Ascending aorta (tissue), 2 donors: ENCODE measurements around the gene CD3G. TPM values are rescaled to one million over a fixed set of nuclear protein-coding genes. Genes with fewer than 3 reads are reported as not detected.

Experiments used
- DNase-seq, 2 donors: peaks; one replicate each; pipeline ENCODE4 v3.0.0-alpha.2; 2019; ENCODE audit warnings: low spot score in 2 of 2
- H3K27ac ChIP-seq, 2 donors: fragments of 200-600 bp; sonication (generic); one replicate each; pipeline ENCODE4 v1.5.1; 2016 to 2017; ENCODE audit warnings: mild to moderate bottlenecking in 1 of 2
- H3K27me3 ChIP-seq: fragments of 200-600 bp; sonication (generic); one replicate; pipeline ENCODE4 v1.5.1; 2017
- H3K36me3 ChIP-seq, 2 donors: fragments of 200-600 bp; sonication (generic); one replicate each; pipeline ENCODE4 v1.5.1; 2016
- H3K4me1 ChIP-seq, 2 donors: fragments of 200-600 bp; sonication (generic); one replicate each; pipeline ENCODE4 v1.5.1; 2016 to 2017; ENCODE audit warnings: mild to moderate bottlenecking in 1 of 2
- H3K4me3 ChIP-seq, 2 donors: fragments of 200-600 bp; sonication (generic); one replicate each; pipeline ENCODE4 v1.5.1; 2016 to 2017; ENCODE audit warnings: mild to moderate bottlenecking in 1 of 2
- H3K9me3 ChIP-seq, 2 donors: fragments of 200-600 bp; sonication (generic); one replicate each; pipeline ENCODE4 v1.5.1; 2016
- CTCF ChIP-seq, 3 experiments: fragments of 200-600 bp in 2 of 3; fragments of 450-650 bp in 1 of 3; sonication (generic) in 2 of 3; IDR thresholded peaks; one replicate each; pipeline ENCODE4 v1.5.1; 2016 to 2019; ENCODE audit warnings: antibody characterized with exemption in 3 of 3, mild to moderate bottlenecking in 1 of 3, moderate library complexity in 1 of 3
- intact Hi-C: fragments of 100-400 bp; cut with DNase I; formaldehyde crosslinking; loops from one replicate; pipeline ENCODE4 v1.15.1; 2023
- total RNA-seq: library from RNA; depleted of rRNA; stranded (reverse); fragments of >200 nt; gene quantifications from one replicate; pipeline ENCODE4 v1.1.0, GENCODE V29; 2016

Gene CD3G
- total RNA-seq, 1 donor from 2014 or later = not detected

GRCh38 chr11:118318581-118319336, 25.4 kb upstream of the CD3G start:
- H3K4me3 ChIP-seq = no peak overlapping the region
- no peak for TF ChIP-seq CTCF (IDR thresholded peaks at IDR 0.05)

GRCh38 chr11:118319337-118319707, 24.8 kb upstream of the CD3G start:
- H3K4me1 ChIP-seq = no peaks in the 10 kb centered on the region
- no peak overlapping the region for H3K27ac ChIP-seq
- intact Hi-C loops = no loop called here
- no peak for TF ChIP-seq CTCF (IDR thresholded peaks at IDR 0.05)
- H3K4me3 ChIP-seq = no peak overlapping the region
- H3K36me3 ChIP-seq = no peaks in the 10 kb centered on the region
- no peaks in the 10 kb centered on the region for H3K9me3 ChIP-seq
- no peak for DNase-seq
- no peaks in the 10 kb centered on the region for H3K27me3 ChIP-seq

More at GRCh38 chr11:118318581-118319336, 25.4 kb upstream of the CD3G start:
- no peak for DNase-seq
- Histone ChIP-seq H3K27ac (no peak overlapping the region), H3K27me3 (no peaks in the 10 kb centered on the region), H3K36me3 (no peaks in the 10 kb centered on the region), H3K9me3 (no peaks in the 10 kb centered on the region), H3K4me1 (no peaks in the 10 kb centered on the region)
- intact Hi-C loops = no loop called here

GRCh38 chr11:118320515-118320914, 23.6 kb upstream of the CD3G start:
- Histone ChIP-seq H3K4me3 (no peak overlapping the region), H3K36me3 (no peaks in the 10 kb centered on the region), H3K4me1 (no peaks in the 10 kb centered on the region), H3K27me3 (no peaks in the 10 kb centered on the region), H3K27ac (no peak overlapping the region), H3K9me3 (no peaks in the 10 kb centered on the region)
- TF ChIP-seq CTCF (IDR thresholded peaks at IDR 0.05) = no peak
- intact Hi-C loops = no loop called here
- DNase-seq = no peak

- H3K4me3 ChIP-seq = no peak overlapping the region
- H3K4me1 ChIP-seq = no peaks in the 10 kb centered on the region
- H3K27ac ChIP-seq = no peak overlapping the region
- H3K9me3 ChIP-seq = no peaks in the 10 kb centered on the region
- DNase-seq = no peak
- TF ChIP-seq CTCF (IDR thresholded peaks at IDR 0.05) = no peak
- H3K27me3 ChIP-seq = no peaks in the 10 kb centered on the region
- H3K36me3 ChIP-seq = no peaks in the 10 kb centered on the region
- intact Hi-C loops = no loop called here
Measured at GRCh38 chr11:118321386-118322082, 22.6 kb upstream of the CD3G start.

GRCh38 chr11:118322721-118323120, 21.4 kb upstream of the CD3G start:
- TF ChIP-seq CTCF (IDR thresholded peaks at IDR 0.05) = no peak
- intact Hi-C loops = no loop called here

More at GRCh38 chr11:118322721-118323120, 21.4 kb upstream of the CD3G start:
- Histone ChIP-seq H3K9me3 (no peaks in the 10 kb centered on the region), H3K4me3 (no peak overlapping the region), H3K27me3 (no peaks in the 10 kb centered on the region), H3K36me3 (no peaks in the 10 kb centered on the region), H3K4me1 (no peaks in the 10 kb centered on the region), H3K27ac (no peak overlapping the region)
- DNase-seq = no peak
